NK-92 (cell line): Measurements from ENCODE around the gene CDC25B.

ENCODE experiments used
- DNase-seq: peaks from one replicate; lab custom pipeline; 2025; ENCODE audit not compliant: unreplicated experiment; lab: John Stamatoyannopoulos, UW

CDC25B gene

GRCh38 chr20:3763671-3764601 lies 32.2 kb upstream of the CDC25B start:
- no peak for DNase-seq

DNA sequence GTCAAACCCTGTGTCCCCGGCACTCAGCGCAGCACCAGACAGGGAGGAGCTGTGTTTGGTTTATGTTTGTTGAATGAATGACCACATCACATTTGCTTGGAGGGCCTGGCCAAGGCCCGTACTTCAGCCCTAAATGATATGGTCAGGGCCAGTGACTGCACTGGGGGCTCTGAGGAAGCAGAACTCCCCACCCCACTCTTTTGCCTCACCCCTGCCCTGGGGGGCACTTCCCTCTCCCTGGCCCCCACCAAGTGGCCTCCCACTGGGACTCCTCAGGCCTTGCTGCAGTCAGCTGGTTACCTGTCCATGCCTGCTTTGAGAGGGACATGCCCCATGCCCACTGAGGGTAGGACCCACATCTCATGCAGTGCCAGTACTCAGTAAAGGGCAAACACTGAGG lies 31.5 kb upstream of the CDC25B start:
- no peak for DNase-seq

- DNase-seq: no peak
Measured at GRCh38 chr20:3765171-3765882, 30.8 kb upstream of the CDC25B start.

DNA sequence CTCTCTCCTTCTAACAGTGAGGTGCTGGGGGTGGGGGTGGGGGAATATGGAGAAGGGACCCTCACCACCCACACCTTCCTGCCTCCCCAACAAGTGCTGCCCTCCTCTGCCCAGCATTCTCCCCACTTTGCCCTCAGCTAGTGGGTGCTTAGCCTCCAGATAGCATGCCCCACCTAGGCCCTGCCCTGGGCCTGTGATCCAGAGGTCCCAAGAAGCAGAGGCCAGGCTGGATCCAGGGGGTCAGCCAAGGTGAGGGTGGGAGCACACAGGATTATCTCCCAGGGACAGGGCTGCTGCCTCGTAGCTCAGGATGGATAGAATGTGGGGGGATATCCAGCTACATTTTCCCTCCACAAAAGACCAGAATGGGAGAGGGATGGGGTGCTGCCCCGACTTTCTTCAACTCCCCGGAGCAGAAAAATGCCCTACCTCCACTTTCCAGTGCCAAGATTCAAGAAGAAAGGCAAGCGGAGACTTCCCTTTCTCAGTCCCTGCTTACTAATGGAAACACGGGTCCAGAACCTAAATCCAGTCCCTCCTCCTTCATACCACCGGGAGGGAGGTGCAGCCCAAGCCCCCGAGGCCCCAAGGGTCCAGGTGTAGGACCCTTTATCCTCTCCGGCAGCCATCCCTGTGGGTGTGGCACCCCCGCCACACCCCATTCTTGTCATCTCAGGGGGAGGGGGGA lies 29.5 kb upstream of the CDC25B start:
- no peak for DNase-seq

DNA sequence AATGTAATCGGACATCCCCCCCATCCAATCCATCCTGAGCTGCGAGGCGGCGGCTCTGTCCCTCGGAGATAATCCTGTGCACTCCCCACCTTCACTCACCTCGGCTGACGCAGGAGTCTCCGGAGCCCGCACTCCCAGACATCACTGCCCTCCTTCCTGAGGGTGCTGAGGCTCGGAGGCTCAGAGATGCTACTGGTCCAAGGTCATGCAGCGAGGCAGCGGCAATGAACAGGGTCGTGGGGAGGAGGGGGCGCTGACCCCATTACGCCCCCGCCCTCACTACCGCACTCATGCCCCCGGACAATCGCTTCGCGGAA lies 29.0 kb upstream of the CDC25B start:
- no peak for DNase-seq

DNA sequence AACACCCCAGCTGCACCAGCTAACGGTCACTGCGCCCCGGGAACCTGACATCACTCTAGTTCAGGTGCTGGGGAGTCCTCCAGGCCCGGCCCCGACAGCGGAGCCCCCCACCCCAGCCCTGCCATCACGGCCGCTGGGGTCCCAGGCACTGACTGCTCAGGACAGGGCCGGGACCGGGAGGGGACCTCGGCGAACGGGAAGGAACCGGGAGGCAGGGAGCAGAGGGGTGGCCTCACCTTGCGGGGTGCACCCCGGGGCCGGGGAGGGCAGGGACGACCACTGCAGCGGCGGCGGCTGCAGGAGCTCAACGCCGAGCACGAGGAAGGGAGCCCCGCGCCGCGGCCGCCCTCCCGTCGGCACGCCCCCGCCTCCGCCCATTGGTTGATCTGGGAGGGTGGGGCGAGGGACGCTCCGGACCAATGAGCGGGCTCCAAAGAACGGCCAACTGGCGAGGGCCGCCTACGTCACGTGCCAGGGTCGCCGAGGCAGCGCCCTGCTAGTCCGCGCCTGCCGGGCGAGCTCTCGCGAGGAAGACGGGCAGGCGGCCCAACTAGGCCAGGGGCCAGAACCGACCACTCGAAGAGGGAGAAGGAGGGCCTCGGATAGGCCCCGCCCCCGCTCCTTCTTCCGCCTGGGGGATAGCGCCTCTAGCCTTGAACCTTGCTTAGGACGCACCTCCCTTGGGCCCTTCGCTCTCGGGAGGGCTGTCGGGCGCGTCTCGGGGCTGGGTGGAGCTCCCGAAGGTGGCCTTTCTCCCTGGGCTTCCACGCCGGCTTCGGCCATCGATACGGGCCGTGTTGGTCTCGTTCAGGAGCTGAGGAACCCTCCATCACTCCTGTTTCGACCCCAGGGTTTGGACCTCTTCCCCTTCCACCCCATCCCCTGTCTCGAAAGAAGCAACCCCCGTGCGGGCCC lies 28.4 kb upstream of the CDC25B start, which contains the start of gene ADISSP:
TSS of gene ADISSP (minus strand) at position 327 of the 915 bp plus-strand sequence. CDS start 7,653 bp downstream, outside the sequence.
- DNase-seq: peak; percentile 61

- peak; percentile 18 for DNase-seq
Measured at GRCh38 chr20:3768342-3769130, 27.6 kb upstream of the CDC25B start.

GRCh38 chr20:3771552-3772058 lies 24.5 kb upstream of the CDC25B start:
- DNase-seq: no peak

DNA sequence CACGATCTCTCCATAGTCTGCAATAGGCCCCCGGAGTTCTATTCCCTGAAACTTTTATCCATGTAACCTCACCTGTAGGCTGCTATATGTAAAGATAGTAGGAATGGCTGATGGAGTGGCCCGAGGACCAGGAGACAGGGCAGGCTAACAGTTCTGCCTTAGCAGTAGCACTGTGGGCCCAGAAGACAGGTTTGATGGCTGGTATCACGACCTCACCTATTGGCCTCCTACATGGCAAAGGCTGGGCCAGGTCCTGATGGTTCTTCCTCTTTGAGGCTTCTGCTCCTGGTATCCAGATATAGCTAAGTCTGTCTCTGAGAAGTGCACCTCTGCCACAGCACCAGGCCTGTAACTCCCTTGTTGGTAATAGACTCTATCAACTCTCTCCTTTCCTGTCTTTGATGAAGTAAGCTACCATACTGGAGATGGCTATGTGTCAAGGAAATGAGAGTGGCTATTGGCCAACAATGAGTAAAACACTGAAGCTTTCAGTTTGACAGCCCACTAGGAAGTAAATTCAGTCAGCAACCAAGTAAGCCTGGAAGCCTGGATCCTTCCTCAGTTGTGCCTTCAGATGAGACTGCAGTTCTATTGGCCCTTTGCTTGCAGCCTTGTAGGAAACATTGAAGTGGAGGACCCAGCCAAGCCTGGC lies 20.5 kb upstream of the CDC25B start:
- no peak for DNase-seq

- DNase-seq: no peak
Measured at GRCh38 chr20:3777381-3777715, 18.8 kb upstream of the CDC25B start.

DNA sequence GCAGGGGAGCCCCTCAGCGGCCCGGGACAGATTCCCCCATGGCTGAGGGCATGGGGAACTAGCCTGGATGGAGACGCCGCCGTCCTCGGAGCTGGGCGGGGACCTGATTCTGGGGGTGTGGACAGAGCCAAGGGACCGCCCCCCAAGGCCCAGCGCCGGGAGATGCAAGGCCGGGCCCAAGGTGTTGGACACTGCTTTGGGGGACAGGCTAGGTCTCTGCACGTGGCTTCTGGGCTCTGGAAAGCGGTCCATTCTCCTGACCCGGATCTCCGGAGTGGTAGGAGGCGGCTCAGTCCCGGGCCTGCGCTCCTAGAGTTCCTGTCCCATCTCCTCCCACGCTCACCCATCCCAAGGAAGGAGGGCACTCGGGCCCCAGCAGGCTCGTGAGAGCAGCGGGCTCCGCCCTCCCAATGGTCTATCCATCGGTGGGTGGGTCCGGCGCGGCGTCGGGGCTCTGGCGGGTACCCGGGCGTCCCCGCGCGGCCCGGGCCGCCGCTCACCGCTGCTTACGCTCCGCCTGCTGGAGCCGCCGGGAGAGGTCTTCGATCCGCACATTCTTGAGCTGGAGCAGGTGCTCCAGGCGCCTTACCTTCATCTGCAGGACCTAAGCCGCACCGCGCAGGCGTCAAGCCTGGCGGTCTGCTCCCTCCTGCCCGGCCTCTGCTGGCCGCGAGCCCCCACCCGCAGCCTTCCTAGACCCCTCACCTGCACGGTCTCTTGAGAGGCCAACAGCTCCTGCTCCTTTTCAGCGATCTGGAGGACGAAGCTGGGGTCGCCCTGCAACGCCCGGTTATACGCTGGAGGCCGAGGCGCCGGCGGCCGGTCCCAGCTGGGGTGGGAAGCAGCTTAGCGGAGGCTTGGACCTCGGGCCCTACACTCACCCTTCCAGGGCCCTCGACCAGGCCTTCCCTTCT lies 18.1 kb upstream of the CDC25B start:
- no peak for DNase-seq

DNA sequence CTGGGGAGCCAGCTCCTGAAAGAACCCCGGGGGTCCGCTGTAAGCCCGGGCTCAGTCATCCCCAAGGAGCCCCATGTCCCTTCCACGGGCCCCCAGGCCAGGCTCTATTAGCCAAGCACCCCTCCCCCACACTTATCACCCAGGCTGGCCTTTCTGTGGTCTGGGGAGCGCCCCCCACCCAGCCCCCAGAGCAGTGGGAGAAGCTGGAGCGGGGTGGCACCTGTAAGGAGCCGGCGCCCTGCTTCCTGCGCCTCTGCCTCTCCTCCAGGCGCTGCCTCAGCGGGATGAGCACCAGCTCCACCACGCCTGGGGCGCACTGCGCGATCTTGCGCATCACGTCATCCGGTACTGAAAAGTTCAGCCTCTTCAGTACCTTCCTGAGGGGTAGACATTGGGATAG lies 17.1 kb upstream of the CDC25B start:
- DNase-seq: no peak

- no peak for DNase-seq
Measured at GRCh38 chr20:3781153-3781910, 14.8 kb upstream of the CDC25B start, which contains the start of gene SPEF1. TSS of gene SPEF1 (minus strand) at chr20:3781448. CDS start at chr20:3781287, 161 bp downstream.

DNA sequence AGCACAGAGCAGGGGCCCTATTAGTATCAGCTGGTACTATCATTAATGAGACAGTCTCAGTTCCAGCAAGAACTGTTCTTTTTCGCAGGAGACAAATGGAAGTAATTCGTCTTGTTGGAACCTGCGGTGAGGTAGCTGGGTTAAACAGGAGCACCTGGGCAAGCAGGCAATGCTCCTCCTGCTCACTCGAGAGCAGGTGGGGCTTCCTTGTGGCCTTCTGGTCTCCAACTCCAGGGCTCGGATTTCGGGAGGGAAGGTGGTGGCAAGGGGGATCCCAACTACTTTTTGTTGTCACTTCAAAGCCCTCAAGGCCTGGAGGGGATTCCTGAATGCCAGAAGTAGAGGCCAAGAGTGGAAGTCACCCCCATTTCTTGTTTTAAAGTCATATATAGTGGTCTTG lies 13.5 kb upstream of the CDC25B start:
- no peak for DNase-seq

DNA sequence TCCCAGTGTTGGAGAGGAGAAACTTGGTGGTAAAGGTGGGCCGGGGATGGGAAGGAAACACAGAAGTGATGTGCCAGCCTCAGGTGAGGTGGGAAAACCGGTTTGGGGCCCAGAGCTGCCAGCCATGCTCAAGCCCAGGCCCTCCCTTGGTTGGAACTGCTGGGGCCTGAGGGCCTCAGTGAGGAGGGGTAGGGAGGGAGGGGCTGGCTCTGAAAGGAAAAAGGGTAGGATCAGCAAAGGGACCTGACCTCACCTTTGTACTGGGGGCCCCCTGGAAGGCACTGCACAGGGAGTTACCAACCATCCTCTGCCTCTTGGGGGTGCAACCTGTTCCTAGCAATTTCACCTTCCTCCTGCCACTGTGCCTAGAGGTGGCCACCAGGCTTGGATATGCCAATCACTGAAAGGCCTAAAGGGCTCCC lies 13.0 kb upstream of the CDC25B start:
- no peak for DNase-seq

- no peak for DNase-seq
Measured at GRCh38 chr20:3783511-3784195, 12.5 kb upstream of the CDC25B start.
